GM12878 (cell line): Measurements from ENCODE around the gene P4HTM. TPM values are rescaled to one million over a fixed set of nuclear protein-coding genes. Genes with fewer than 3 reads are reported as not detected.

Experiments used
- ATAC-seq: fragments of 200-7000 bp; cut with Tn5 transposase; 3 replicates; pipeline ENCODE4 v1.9.1; 2020; ENCODE audit warnings: mild to moderate bottlenecking, moderate library complexity
- BruUV-seq: library from RNA; stranded (reverse); fragments of 400-500 nt; replicated peaks from 2 replicates; lab custom pipeline; 2021; lab: Mats Ljungman, UMichigan
- CTCF ChIA-PET: fragments of 300-600 bp; sonication (Branson Sonifier 250); formaldehyde crosslinking; extraction: SDS; loops from one replicate; lab custom pipeline; 2021; ENCODE audit warnings: inconsistent platforms; lab: Yijun Ruan, JAX
- POLR2A ChIA-PET: fragments of 350-600 bp; formaldehyde crosslinking; extraction: SDS; loops from one replicate; lab custom pipeline; 2021; ENCODE audit warnings: inconsistent platforms; lab: Charles Lee
- RAD21 ChIA-PET: fragments of 300-600 bp; sonication (Branson Sonifier 250); formaldehyde crosslinking; loops from one replicate; lab custom pipeline; 2023; ENCODE audit warnings: antibody characterized with exemption; ENCODE audit not compliant: unreplicated experiment; lab: Charles Lee
- SMC1A ChIA-PET: fragments of 300-600 bp; sonication (Branson Sonifier 250); formaldehyde crosslinking; loops from one replicate; lab custom pipeline; 2023; ENCODE audit not compliant: unreplicated experiment, uncharacterized antibody; lab: Charles Lee
- DNase-seq: peaks from one replicate; pipeline ENCODE4 v3.0.0-alpha.2; 2011; ENCODE audit warnings: low read depth, low spot score
- FAIRE-seq: peaks from 3 replicates; lab custom pipeline; 2011; peaks lifted over from hg19 to GRCh38; lab: Jason Lieb, UNC
- H2AFZ ChIP-seq: 2 replicates; pipeline ENCODE4 v1.6.0; 2011; ENCODE audit warnings: low read depth, low read length, control low read depth; ENCODE audit not compliant: control insufficient read depth
- H3K27ac ChIP-seq: 2 replicates; pipeline ENCODE4 v1.5.1; 2011; ENCODE audit warnings: control low read depth; ENCODE audit not compliant: control insufficient read depth, insufficient read depth
- H3K27me3 ChIP-seq, 2 experiments: replicated peaks in 1 of 2; 2 replicates each; pipeline versions ENCODE4 v1.6.0 to v1.6.1; 2011; ENCODE audit warnings: low read length in 1 of 2; ENCODE audit not compliant: control insufficient read depth in 2 of 2, insufficient read depth in 2 of 2
- H3K36me3 ChIP-seq, 2 experiments: 2 replicates each; pipeline ENCODE4 v1.5.1; 2011; ENCODE audit warnings: low read length in 1 of 2; ENCODE audit not compliant: control insufficient read depth in 2 of 2, insufficient read depth in 2 of 2
- H3K4me1 ChIP-seq: 2 replicates; pipeline ENCODE4 v1.6.1; 2011; ENCODE audit warnings: mild to moderate bottlenecking, low read length, moderate library complexity, mixed read lengths; ENCODE audit not compliant: control insufficient read depth, insufficient read depth
- H3K4me2 ChIP-seq: 2 replicates; pipeline ENCODE4 v1.6.0; 2011; ENCODE audit warnings: control low read depth; ENCODE audit not compliant: control insufficient read depth, insufficient read depth
- H3K4me3 ChIP-seq: fragments of 200-600 bp; sonication (generic); 2 replicates; pipeline ENCODE4 v1.5.1; 2016
- H3K79me2 ChIP-seq: 2 replicates; pipeline ENCODE4 v1.6.0; 2011; ENCODE audit warnings: low read length; ENCODE audit not compliant: control insufficient read depth, insufficient read depth
- H3K9ac ChIP-seq: 2 replicates; pipeline ENCODE4 v1.8.0; 2011; ENCODE audit warnings: low read length, control low read depth, mixed read lengths; ENCODE audit not compliant: control insufficient read depth, insufficient read depth
- H3K9me3 ChIP-seq: replicated peaks from 3 replicates; pipeline ENCODE4 v1.5.1; 2011; ENCODE audit warnings: mild to moderate bottlenecking, low read length; ENCODE audit not compliant: control insufficient read depth, insufficient read depth
- H4K20me1 ChIP-seq: 2 replicates; pipeline ENCODE4 v1.6.0; 2011; ENCODE audit not compliant: control insufficient read depth, insufficient read depth
- CHD2 ChIP-seq: IDR thresholded peaks from 2 replicates; pipeline ENCODE4 v1.6.1; 2011; ENCODE audit warnings: low read depth, low read length, improper control_type of control experiment, borderline replicate concordance
- CHD4 ChIP-seq: fragments of 200-600 bp; sonication (generic); IDR thresholded peaks from 2 replicates; pipeline ENCODE4 v1.6.1; 2016; ENCODE audit warnings: mild to moderate bottlenecking
- DPF2 ChIP-seq: fragments of 450-650 bp; IDR thresholded peaks from 2 replicates; pipeline ENCODE4 v1.6.1; 2017; ENCODE audit warnings: mild to moderate bottlenecking
- EED ChIP-seq: sonication (generic); IDR thresholded peaks from 2 replicates; pipeline ENCODE4 v1.6.1; 2016; ENCODE audit warnings: antibody characterized with exemption, low read depth
- RUNX3 ChIP-seq: IDR thresholded peaks from 2 replicates; pipeline ENCODE4 v1.6.1; 2012; ENCODE audit warnings: low read length, inconsistent platforms
- WGBS: methylation state at CpG from one replicate; pipeline ENCODE4 v1.1.6; 2016; ENCODE audit warnings: low lambda C conversion rate; ENCODE audit not compliant: insufficient replicate concordance, insufficient coverage; ENCODE audit errors: missing lambda C conversion rate; 5-methylcytosine and 5-hydroxymethylcytosine counted together
- in situ Hi-C: fragments of 300-500 bp; cut with MboI; formaldehyde crosslinking; loops from 9 replicates; pipeline ENCODE4 v1.14.3; 2018; ENCODE audit warnings: mixed read lengths
- intact Hi-C: fragments of 100-400 bp; cut with micrococcal nuclease; formaldehyde crosslinking; loops from one replicate; pipeline ENCODE4 v1.14.2; 2022; ENCODE audit not compliant: unreplicated experiment
- polyA plus RNA-seq, 11 experiments: library from polyadenylated mRNA; depleted of rRNA in 4 of 11; unstranded in 6 of 11; stranded (reverse) in 5 of 11; fragments of >200 nt; fragmentation: Nextera tagmentation in 4 of 11; fragmentation: Illumina TruSeq in 1 of 11; extraction: Ambion mirVana in 4 of 11; extraction: Trizol in 1 of 11; gene quantifications; 1 replicate in 1 of 11; 2 replicates in 10 of 11; pipeline versions ENCODE4 v1.2.1 to v1.2.3, GENCODE V29; 2011 to 2016; ENCODE audit warnings: inconsistent platforms in 2 of 11, missing spikeins in 2 of 11, low read depth in 1 of 11
- total RNA-seq, 4 experiments: library from RNA; depleted of rRNA in 3 of 4; stranded (reverse); fragments of >200 nt in 3 of 4; fragmentation: Illumina TruSeq in 1 of 4; extraction: Trizol in 1 of 4; gene quantifications; 2 replicates each; pipeline versions ENCODE4 v1.2.1 to v1.2.3, GENCODE V29; 2013 to 2021
- TF ChIP-seq, protein P1 (sequence below): fragments of 150-350 bp; IDR thresholded peaks from 2 replicates; pipeline ENCODE4 v1.6.1; 2016; ENCODE audit warnings: low read depth, low read length
- TF ChIP-seq, protein P2 (sequence below): fragments of 450-650 bp; IDR thresholded peaks from 2 replicates; pipeline ENCODE4 v1.6.1; 2017; ENCODE audit warnings: mild to moderate bottlenecking, moderate library complexity

Gene P4HTM
- total and polyA plus RNA-seq, 10 of the 15 experiments (the other 5 are each of a cell fraction or from before 2014, with no cell fraction given): 0.76 to 28.8 (median 22.9) TPM

DNA sequence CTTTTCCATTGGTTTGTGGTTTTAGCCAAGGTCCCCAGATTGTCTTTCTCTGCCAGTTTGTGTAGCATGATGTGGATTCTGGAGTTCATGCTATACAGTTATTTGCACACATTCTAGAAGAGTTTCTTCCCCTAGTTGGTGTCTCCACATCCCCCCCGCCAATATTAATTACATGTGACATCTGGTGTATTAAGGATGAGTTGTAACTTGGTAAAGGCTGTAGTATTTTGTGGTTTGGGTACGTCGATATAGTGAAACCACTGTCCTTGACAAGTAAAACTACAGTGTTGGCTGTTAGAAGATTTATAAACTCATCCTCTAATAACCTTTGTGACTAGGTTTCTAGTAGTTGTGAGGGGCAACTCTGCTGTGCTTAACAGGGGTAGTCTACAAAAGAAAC is 23.7 kb upstream of the P4HTM start:
- ChIA-PET CTCF (interaction anchor here (0.6 to 0.8 kb wide), 2 partner anchors 106 to 228 kb away, joined by 3 to 5 read pairs; no protein-coding TSS in a partner anchor), RAD21 (no interaction called here), SMC1A (no interaction called here), POLR2A (no interaction called here)
- H3K4me2 ChIP-seq: peak overlapping the region; percentile 38; the same call in 1 of the 2 replicates
- H3K27ac ChIP-seq: no peak overlapping the region
- no peak for FAIRE-seq
- no TSS peak for BruUV-seq
- peaks cover 15% of the 10 kb centered on the region for H3K4me1 ChIP-seq
- H4K20me1 ChIP-seq: no peaks in the 10 kb centered on the region
- H3K9ac ChIP-seq: no peak overlapping the region
- no peak for DNase-seq
- H3K9me3 ChIP-seq: no peaks in the 10 kb centered on the region
- 96% methylated on average over 3 of the region's 3 CpGs for WGBS
- H3K4me3 ChIP-seq: no peak overlapping the region
- TF ChIP-seq CHD2: no peak
- TF ChIP-seq EED: no peak
- TF ChIP-seq, protein P1, sequence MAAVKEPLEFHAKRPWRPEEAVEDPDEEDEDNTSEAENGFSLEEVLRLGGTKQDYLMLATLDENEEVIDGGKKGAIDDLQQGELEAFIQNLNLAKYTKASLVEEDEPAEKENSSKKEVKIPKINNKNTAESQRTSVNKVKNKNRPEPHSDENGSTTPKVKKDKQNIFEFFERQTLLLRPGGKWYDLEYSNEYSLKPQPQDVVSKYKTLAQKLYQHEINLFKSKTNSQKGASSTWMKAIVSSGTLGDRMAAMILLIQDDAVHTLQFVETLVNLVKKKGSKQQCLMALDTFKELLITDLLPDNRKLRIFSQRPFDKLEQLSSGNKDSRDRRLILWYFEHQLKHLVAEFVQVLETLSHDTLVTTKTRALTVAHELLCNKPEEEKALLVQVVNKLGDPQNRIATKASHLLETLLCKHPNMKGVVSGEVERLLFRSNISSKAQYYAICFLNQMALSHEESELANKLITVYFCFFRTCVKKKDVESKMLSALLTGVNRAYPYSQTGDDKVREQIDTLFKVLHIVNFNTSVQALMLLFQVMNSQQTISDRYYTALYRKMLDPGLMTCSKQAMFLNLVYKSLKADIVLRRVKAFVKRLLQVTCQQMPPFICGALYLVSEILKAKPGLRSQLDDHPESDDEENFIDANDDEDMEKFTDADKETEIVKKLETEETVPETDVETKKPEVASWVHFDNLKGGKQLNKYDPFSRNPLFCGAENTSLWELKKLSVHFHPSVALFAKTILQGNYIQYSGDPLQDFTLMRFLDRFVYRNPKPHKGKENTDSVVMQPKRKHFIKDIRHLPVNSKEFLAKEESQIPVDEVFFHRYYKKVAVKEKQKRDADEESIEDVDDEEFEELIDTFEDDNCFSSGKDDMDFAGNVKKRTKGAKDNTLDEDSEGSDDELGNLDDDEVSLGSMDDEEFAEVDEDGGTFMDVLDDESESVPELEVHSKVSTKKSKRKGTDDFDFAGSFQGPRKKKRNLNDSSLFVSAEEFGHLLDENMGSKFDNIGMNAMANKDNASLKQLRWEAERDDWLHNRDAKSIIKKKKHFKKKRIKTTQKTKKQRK: no peak
- no peak for TF ChIP-seq CHD4
- TF ChIP-seq RUNX3: peak; percentile 48
- no peak for TF ChIP-seq DPF2
- TF ChIP-seq, protein P2, sequence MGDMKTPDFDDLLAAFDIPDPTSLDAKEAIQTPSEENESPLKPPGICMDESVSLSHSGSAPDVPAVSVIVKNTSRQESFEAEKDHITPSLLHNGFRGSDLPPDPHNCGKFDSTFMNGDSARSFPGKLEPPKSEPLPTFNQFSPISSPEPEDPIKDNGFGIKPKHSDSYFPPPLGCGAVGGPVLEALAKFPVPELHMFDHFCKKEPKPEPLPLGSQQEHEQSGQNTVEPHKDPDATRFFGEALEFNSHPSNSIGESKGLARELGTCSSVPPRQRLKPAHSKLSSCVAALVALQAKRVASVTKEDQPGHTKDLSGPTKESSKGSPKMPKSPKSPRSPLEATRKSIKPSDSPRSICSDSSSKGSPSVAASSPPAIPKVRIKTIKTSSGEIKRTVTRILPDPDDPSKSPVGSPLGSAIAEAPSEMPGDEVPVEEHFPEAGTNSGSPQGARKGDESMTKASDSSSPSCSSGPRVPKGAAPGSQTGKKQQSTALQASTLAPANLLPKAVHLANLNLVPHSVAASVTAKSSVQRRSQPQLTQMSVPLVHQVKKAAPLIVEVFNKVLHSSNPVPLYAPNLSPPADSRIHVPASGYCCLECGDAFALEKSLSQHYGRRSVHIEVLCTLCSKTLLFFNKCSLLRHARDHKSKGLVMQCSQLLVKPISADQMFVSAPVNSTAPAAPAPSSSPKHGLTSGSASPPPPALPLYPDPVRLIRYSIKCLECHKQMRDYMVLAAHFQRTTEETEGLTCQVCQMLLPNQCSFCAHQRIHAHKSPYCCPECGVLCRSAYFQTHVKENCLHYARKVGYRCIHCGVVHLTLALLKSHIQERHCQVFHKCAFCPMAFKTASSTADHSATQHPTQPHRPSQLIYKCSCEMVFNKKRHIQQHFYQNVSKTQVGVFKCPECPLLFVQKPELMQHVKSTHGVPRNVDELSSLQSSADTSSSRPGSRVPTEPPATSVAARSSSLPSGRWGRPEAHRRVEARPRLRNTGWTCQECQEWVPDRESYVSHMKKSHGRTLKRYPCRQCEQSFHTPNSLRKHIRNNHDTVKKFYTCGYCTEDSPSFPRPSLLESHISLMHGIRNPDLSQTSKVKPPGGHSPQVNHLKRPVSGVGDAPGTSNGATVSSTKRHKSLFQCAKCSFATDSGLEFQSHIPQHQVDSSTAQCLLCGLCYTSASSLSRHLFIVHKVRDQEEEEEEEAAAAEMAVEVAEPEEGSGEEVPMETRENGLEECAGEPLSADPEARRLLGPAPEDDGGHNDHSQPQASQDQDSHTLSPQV: no peak
- H3K79me2 ChIP-seq: no peaks in the 10 kb centered on the region
- intact Hi-C loops (no loop called here), in situ Hi-C loops (no loop called here)
- H3K27me3 ChIP-seq: no peaks in the 10 kb centered on the region
- peaks cover 12 to 22% of the 10 kb centered on the region in 2 experiments for H3K36me3 ChIP-seq
- no peak overlapping the region for H2AFZ ChIP-seq
- peak; percentile 27; the same call in 2 of the 3 replicates for ATAC-seq
